Measurements from ENCODE around the gene TMEM203. TPM values are rescaled to one million over a fixed set of nuclear protein-coding genes. Genes with fewer than 3 reads are reported as not detected.

Gene TMEM203
- total and polyA plus RNA-seq, 2 of the 13 experiments (the other 11 are each of a cell fraction or from before 2014, with no cell fraction given) = 23.4 to 36.7 TPM

DNA sequence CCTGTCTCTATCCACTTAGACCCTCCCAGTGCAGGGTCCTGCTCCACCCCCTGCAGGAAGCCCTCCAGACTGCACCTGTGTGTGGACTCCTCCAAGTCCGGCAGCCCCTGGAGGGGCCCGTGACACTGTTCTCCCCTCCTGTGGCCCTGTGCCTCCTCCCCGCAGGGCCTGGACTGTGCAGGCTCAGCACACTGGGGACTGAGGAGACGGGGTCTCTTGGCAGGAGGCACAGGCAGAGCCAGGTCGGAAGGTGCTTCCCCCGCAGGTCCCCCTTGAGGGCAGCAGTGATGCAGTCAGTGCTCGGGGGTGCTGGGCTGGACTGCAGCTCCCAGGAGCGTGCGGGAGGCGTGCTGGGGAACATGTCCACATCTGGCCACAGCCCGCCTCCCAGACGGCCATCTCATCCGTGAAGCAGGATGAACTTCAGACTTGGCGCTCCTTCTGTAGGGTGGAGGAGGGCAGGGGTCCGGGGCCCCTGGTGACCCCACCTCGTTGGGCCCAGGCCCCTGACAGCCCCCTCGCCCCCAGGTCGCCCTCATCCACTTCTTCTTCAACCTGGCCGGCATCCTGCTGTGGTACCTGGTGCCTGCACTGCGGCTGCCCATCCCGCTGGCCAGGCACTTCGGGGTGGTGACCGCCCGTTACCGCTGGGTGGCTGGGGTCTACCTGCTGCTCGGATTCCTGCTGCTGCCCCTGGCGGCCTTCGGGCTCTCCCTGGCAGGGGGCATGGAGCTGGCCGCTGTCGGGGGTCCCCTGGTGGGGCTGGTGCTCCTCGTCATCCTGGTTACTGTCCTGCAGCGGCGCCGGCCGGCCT, 30.2 kb upstream of the TMEM203 start (continued):
- TF ChIP-seq, protein P1, sequence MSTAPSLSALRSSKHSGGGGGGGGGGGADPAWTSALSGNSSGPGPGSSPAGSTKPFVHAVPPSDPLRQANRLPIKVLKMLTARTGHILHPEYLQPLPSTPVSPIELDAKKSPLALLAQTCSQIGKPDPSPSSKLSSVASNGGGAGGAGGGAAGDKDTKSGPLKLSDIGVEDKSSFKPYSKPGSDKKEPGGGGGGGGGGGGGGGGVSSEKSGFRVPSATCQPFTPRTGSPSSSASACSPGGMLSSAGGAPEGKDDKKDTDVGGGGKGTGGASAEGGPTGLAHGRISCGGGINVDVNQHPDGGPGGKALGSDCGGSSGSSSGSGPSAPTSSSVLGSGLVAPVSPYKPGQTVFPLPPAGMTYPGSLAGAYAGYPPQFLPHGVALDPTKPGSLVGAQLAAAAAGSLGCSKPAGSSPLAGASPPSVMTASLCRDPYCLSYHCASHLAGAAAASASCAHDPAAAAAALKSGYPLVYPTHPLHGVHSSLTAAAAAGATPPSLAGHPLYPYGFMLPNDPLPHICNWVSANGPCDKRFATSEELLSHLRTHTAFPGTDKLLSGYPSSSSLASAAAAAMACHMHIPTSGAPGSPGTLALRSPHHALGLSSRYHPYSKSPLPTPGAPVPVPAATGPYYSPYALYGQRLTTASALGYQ (CRISPR knock-in tag; IDR thresholded peaks at IDR 0.05) = no peak
- TF ChIP-seq ZNF234 (CRISPR knock-in tag; conservative IDR thresholded peaks at IDR 0.05) (0 out of 2 replicates have a peak, but pooled peaks have one; percentile 79), SKI (IDR thresholded peaks at IDR 0.05; ENCODE audit: partially characterized antibody) (no peak), NFKB2 (CRISPR knock-in tag; IDR thresholded peaks at IDR 0.05; ENCODE audit: borderline replicate concordance) (no peak; the same call in none of the 2 replicates), ZNF264 (CRISPR knock-in tag; IDR thresholded peaks at IDR 0.05) (peak; percentile 47; the same call in 1 of the 2 replicates), NFE2 (CRISPR knock-in tag; IDR thresholded peaks at IDR 0.05) (no peak), SRY (CRISPR knock-in tag; IDR thresholded peaks at IDR 0.05) (peak; percentile 8; the same call in 1 of the 2 replicates), JUNB (CRISPR knock-in tag; IDR thresholded peaks at IDR 0.05; ENCODE audit: borderline replicate concordance) (no peak), SALL2 (CRISPR knock-in tag; IDR thresholded peaks at IDR 0.05) (no peak), STAG1 (CRISPR knock-in tag; IDR thresholded peaks at IDR 0.05) (no peak; the same call in none of the 2 replicates), MTF2 (CRISPR knock-in tag; IDR thresholded peaks at IDR 0.05; ENCODE audit: borderline replicate concordance) (no peak), SIX4 (CRISPR knock-in tag; IDR thresholded peaks at IDR 0.05) (no peak), KAT8 (CRISPR knock-in tag; IDR thresholded peaks at IDR 0.05) (no peak)
- TF ChIP-seq, protein P2, sequence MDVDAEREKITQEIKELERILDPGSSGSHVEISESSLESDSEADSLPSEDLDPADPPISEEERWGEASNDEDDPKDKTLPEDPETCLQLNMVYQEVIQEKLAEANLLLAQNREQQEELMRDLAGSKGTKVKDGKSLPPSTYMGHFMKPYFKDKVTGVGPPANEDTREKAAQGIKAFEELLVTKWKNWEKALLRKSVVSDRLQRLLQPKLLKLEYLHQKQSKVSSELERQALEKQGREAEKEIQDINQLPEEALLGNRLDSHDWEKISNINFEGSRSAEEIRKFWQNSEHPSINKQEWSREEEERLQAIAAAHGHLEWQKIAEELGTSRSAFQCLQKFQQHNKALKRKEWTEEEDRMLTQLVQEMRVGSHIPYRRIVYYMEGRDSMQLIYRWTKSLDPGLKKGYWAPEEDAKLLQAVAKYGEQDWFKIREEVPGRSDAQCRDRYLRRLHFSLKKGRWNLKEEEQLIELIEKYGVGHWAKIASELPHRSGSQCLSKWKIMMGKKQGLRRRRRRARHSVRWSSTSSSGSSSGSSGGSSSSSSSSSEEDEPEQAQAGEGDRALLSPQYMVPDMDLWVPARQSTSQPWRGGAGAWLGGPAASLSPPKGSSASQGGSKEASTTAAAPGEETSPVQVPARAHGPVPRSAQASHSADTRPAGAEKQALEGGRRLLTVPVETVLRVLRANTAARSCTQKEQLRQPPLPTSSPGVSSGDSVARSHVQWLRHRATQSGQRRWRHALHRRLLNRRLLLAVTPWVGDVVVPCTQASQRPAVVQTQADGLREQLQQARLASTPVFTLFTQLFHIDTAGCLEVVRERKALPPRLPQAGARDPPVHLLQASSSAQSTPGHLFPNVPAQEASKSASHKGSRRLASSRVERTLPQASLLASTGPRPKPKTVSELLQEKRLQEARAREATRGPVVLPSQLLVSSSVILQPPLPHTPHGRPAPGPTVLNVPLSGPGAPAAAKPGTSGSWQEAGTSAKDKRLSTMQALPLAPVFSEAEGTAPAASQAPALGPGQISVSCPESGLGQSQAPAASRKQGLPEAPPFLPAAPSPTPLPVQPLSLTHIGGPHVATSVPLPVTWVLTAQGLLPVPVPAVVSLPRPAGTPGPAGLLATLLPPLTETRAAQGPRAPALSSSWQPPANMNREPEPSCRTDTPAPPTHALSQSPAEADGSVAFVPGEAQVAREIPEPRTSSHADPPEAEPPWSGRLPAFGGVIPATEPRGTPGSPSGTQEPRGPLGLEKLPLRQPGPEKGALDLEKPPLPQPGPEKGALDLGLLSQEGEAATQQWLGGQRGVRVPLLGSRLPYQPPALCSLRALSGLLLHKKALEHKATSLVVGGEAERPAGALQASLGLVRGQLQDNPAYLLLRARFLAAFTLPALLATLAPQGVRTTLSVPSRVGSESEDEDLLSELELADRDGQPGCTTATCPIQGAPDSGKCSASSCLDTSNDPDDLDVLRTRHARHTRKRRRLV (CRISPR knock-in tag; IDR thresholded peaks at IDR 0.05) = no peak
